Thoracic aorta endothelial cell (primary cell): ENCODE measurements around the gene NEDD9. TPM values are rescaled to one million over a fixed set of nuclear protein-coding genes. Genes with fewer than 3 reads are reported as not detected.

Experiments used
- small RNA-seq: library from RNA; depleted of rRNA; stranded (forward); fragments of <200 nt; gene quantifications from one replicate; pipeline ENCODE3, GENCODE V24; 2012
- total RNA-seq: library from RNA; depleted of rRNA; stranded (reverse); fragments of >200 nt; gene quantifications from 2 replicates; pipeline ENCODE4 v1.2.3, GENCODE V29; 2012

NEDD9 gene, protein sequence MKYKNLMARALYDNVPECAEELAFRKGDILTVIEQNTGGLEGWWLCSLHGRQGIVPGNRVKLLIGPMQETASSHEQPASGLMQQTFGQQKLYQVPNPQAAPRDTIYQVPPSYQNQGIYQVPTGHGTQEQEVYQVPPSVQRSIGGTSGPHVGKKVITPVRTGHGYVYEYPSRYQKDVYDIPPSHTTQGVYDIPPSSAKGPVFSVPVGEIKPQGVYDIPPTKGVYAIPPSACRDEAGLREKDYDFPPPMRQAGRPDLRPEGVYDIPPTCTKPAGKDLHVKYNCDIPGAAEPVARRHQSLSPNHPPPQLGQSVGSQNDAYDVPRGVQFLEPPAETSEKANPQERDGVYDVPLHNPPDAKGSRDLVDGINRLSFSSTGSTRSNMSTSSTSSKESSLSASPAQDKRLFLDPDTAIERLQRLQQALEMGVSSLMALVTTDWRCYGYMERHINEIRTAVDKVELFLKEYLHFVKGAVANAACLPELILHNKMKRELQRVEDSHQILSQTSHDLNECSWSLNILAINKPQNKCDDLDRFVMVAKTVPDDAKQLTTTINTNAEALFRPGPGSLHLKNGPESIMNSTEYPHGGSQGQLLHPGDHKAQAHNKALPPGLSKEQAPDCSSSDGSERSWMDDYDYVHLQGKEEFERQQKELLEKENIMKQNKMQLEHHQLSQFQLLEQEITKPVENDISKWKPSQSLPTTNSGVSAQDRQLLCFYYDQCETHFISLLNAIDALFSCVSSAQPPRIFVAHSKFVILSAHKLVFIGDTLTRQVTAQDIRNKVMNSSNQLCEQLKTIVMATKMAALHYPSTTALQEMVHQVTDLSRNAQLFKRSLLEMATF
- total RNA-seq, result 18.4 and 28.6 TPM in 2 replicates

DNA sequence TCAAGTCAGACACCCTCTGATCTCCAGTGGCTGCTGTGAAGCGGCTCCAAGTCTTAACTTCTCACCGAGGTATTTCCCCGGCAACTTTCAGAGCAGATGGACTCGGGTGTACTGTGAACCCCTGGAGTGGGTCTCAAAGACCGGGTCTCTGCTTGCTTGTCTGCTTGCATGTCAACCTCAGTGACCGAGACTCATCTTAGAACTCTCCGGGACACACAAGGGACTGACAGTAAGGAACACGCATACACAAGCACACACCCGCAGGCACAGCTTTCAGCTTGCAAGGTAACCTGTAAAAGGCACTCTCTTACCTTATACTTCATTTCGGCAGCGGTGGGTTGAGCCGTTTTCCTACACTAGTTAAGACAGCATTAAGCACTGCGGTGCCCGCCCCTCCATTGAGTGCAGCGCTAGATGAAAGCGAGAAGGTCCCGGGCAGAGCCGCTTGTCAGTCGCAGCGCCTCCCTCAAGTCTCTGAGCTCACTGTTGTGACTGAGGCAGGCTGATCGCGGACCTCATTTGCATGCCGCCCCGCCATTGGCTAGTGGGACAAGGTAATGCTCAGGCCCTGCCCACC is at the start of gene NEDD9:
Gene NEDD9 (minus strand): TSS at position 476 of the 577 bp plus-strand sequence. CDS start 153 bp downstream, at position 323.

Small RNA genes lying within 50 kb of the gene (small RNA-seq; reads per million reads assigned to genes)
- not detected for gene AL136139.1

Other genes starting within 250 kb of the NEDD9 start
- gene ELOVL2, start 188.4 kb downstream of the NEDD9 start, total RNA-seq, result not detected in 2 replicates
- gene SMIM13, start 138.8 kb downstream of the NEDD9 start, total RNA-seq, result 16.8 and 17.9 TPM in 2 replicates
- not detected in 2 replicates for gene ERVFRD-1, start 120.9 kb downstream of the NEDD9 start, total RNA-seq